Endothelial cell of umbilical vein (primary cell): ENCODE measurements around the gene NGF. TPM values are rescaled to one million over a fixed set of nuclear protein-coding genes. Genes with fewer than 3 reads are reported as not detected.

Source experiments
- BruUV-seq: library from RNA; stranded (reverse); fragments of 400-500 nt; replicated peaks from 2 replicates; lab custom pipeline; 2021; lab: Mats Ljungman, UMichigan
- CTCF ChIA-PET: fragments of 300-600, 350-600 bp; sonication (Branson Sonifier 250); formaldehyde crosslinking; loops from one replicate; lab custom pipeline; 2021; ENCODE audit warnings: antibody characterized with exemption, inconsistent platforms; lab: Charles Lee
- POLR2A ChIA-PET: fragments of 300-600, 350-600 bp; sonication (Branson Sonifier 250); formaldehyde crosslinking; loops from one replicate; lab custom pipeline; 2021; ENCODE audit warnings: antibody characterized with exemption, inconsistent platforms; lab: Charles Lee
- DNase-seq: peaks from one replicate; pipeline ENCODE4 v3.0.0-alpha.2; 2011; ENCODE audit warnings: low read depth, low spot score
- FAIRE-seq: peaks from 2 replicates; lab custom pipeline; 2011; peaks lifted over from hg19 to GRCh38; lab: Jason Lieb, UNC
- H2AFZ ChIP-seq: 2 replicates; pipeline ENCODE4 v1.6.0; 2012; ENCODE audit warnings: low read depth, low read length, control low read depth, inconsistent platforms
- H3K27ac ChIP-seq: 2 replicates; pipeline ENCODE4 v1.5.1; 2011; ENCODE audit warnings: low read depth, mild to moderate bottlenecking, control low read depth, low read length, moderate library complexity; ENCODE audit not compliant: insufficient read depth
- H3K27me3 ChIP-seq, 2 experiments: 2 replicates each; pipeline versions ENCODE4 v1.6.0 to v1.6.1; 2011; ENCODE audit warnings: low read length in 2 of 2, mixed read lengths in 1 of 2; ENCODE audit not compliant: control insufficient read depth in 2 of 2, insufficient read depth in 2 of 2
- H3K36me3 ChIP-seq, 2 experiments: 2 replicates in 1 of 2; 3 replicates in 1 of 2; pipeline ENCODE4 v1.5.1; 2011; ENCODE audit warnings: low read length in 2 of 2, mild to moderate bottlenecking in 1 of 2, moderate library complexity in 1 of 2; ENCODE audit not compliant: control insufficient read depth in 2 of 2, insufficient read depth in 2 of 2; ENCODE audit errors: extremely low read depth in 1 of 2
- H3K4me1 ChIP-seq: 3 replicates; pipeline ENCODE4 v1.5.1; 2011; ENCODE audit warnings: mild to moderate bottlenecking, low read length; ENCODE audit not compliant: control insufficient read depth, insufficient read depth; ENCODE audit errors: extremely low read depth
- H3K4me2 ChIP-seq: 2 replicates; pipeline ENCODE4 v1.6.1; 2011; ENCODE audit warnings: low read length, control low read depth, mixed read lengths; ENCODE audit not compliant: insufficient read depth
- H3K4me3 ChIP-seq, 3 experiments: fragments of 200-600 bp in 1 of 3; sonication (generic), shearing (Covaris generic) in 1 of 3; replicated peaks in 1 of 3; 2 replicates each; pipeline ENCODE4 v1.5.1; 2011 to 2016; ENCODE audit warnings: control low read depth in 3 of 3, low read length in 3 of 3, mild to moderate bottlenecking in 2 of 3, inconsistent platforms in 1 of 3, low read depth in 1 of 3, moderate library complexity in 1 of 3; ENCODE audit not compliant: insufficient read depth in 1 of 3
- H3K79me2 ChIP-seq: 2 replicates; pipeline ENCODE4 v1.6.0; 2012; ENCODE audit warnings: low read length, inconsistent platforms; ENCODE audit not compliant: control insufficient read depth, insufficient read depth
- H3K9ac ChIP-seq: replicated peaks from 2 replicates; pipeline ENCODE3; 2011; ENCODE audit warnings: low read length, control low read depth; ENCODE audit not compliant: insufficient read depth; ENCODE audit errors: extremely low read depth
- H3K9me1 ChIP-seq: replicated peaks from 3 replicates; pipeline ENCODE4 v1.6.0; 2011; ENCODE audit warnings: mild to moderate bottlenecking, low read length; ENCODE audit not compliant: control insufficient read depth, insufficient read depth; ENCODE audit errors: extremely low read depth
- H3K9me3 ChIP-seq: replicated peaks from 2 replicates; pipeline ENCODE4 v1.5.1; 2012; ENCODE audit warnings: low read length, inconsistent platforms; ENCODE audit not compliant: control insufficient read depth, insufficient read depth
- H4K20me1 ChIP-seq: replicated peaks from 2 replicates; pipeline ENCODE3; 2011; ENCODE audit warnings: mild to moderate bottlenecking, low read length; ENCODE audit not compliant: control insufficient read depth, insufficient read depth; ENCODE audit errors: extremely low read depth
- CTCF ChIP-seq, 2 donors: IDR thresholded peaks; 1 replicate in 1 of 2; 2 replicates in 1 of 2; pipeline ENCODE4 v1.5.1; 2011; ENCODE audit warnings: low read length in 2 of 2, mild to moderate bottlenecking in 2 of 2, moderate library complexity in 2 of 2, control low read depth in 1 of 2, inconsistent platforms in 1 of 2, low read depth in 1 of 2; ENCODE audit not compliant: insufficient read depth in 1 of 2; ENCODE audit errors: extremely low read depth in 1 of 2
- EZH2 ChIP-seq: IDR thresholded peaks from 2 replicates; pipeline ENCODE4 v1.6.1; 2012; ENCODE audit warnings: borderline replicate concordance, low read depth, mild to moderate bottlenecking, moderate library complexity, low read length, inconsistent platforms; ENCODE audit not compliant: severe bottlenecking
- FOS ChIP-seq: IDR thresholded peaks from 2 replicates; pipeline ENCODE4 v1.6.1; 2011; ENCODE audit warnings: mild to moderate bottlenecking, low read length, moderate library complexity, borderline replicate concordance; ENCODE audit not compliant: insufficient read depth
- GATA2 ChIP-seq: IDR thresholded peaks from 2 replicates; pipeline ENCODE4 v1.7.0; 2011; ENCODE audit warnings: low read depth, mild to moderate bottlenecking, moderate library complexity, mixed read lengths, low read length; ENCODE audit not compliant: insufficient read length, insufficient read depth
- JUN ChIP-seq: IDR thresholded peaks from 2 replicates; pipeline ENCODE4 v1.6.1; 2011; ENCODE audit warnings: borderline replicate concordance, low read depth; ENCODE audit not compliant: insufficient read length, insufficient read depth
- MAX ChIP-seq: IDR thresholded peaks from 2 replicates; pipeline ENCODE4 v1.6.1; 2011; ENCODE audit not compliant: insufficient read depth, insufficient read length
- MYC ChIP-seq: IDR thresholded peaks from one replicate; pipeline ENCODE4 v1.6.1; 2011; ENCODE audit warnings: mild to moderate bottlenecking, low read depth, low read length
- POLR2A ChIP-seq: IDR thresholded peaks from 2 replicates; pipeline ENCODE4 v1.6.1; 2012; ENCODE audit warnings: low read depth, mild to moderate bottlenecking, control low read depth, low read length
- POLR2AphosphoS5 ChIP-seq: IDR thresholded peaks from 2 replicates; pipeline ENCODE4 v1.6.1; 2012; ENCODE audit warnings: low read depth, mild to moderate bottlenecking, control low read depth, low read length, moderate library complexity; ENCODE audit not compliant: insufficient read depth
- dilution Hi-C: fragments of 300-500 bp; cut with MboI; formaldehyde crosslinking; loops from one replicate; pipeline ENCODE4 v1.15.0; 2019; ENCODE audit warnings: low sequenced_read_pairs; ENCODE audit not compliant: extremely low pct_ligation_motif_present
- intact Hi-C: fragments of 100-400 bp; cut with micrococcal nuclease; formaldehyde crosslinking; loops from one replicate; pipeline ENCODE4 v1.10.0; 2022
- polyA plus RNA-seq, 4 experiments: library from polyadenylated mRNA; depleted of rRNA in 3 of 4; stranded (reverse) in 3 of 4; unstranded in 1 of 4; fragments of >200 nt; gene quantifications; 2 replicates each; pipeline versions ENCODE4 v1.2.1 to v1.2.3, GENCODE V29; 2011 to 2012; ENCODE audit warnings: missing spikeins in 1 of 4
- total RNA-seq: library from RNA; stranded (reverse); gene quantifications from 2 replicates; pipeline ENCODE4 v1.2.3, GENCODE V29; 2021

NGF gene
- total and polyA plus RNA-seq, 2 donors (not counting 3 experiments of a cell fraction or from before 2014, with no cell fraction given) = not detected

GRCh38 chr1:115364780-115365155 lies 26.7 kb upstream of the NGF start:
- Histone ChIP-seq H3K4me1 (no peaks in the 10 kb centered on the region), H3K9ac (no peak overlapping the region), H3K9me1 (no peaks in the 10 kb centered on the region), H2AFZ (no peak overlapping the region), H3K27me3 (no peaks in the 10 kb centered on the region), H4K20me1 (no peaks in the 10 kb centered on the region), H3K9me3 (no peaks in the 10 kb centered on the region), H3K36me3 (no peaks in the 10 kb centered on the region), H3K27ac (no peak overlapping the region), H3K4me3 (no peak overlapping the region), H3K79me2 (no peaks in the 10 kb centered on the region), H3K4me2 (no peak overlapping the region)
- ChIA-PET POLR2A (no interaction called here), CTCF (interaction anchor here (0.6 to 1.3 kb wide), 2 partner anchors 90 to 126 kb away, joined by 3 to 4 read pairs; no protein-coding TSS in a partner anchor)
- TF ChIP-seq CTCF (IDR thresholded peaks at IDR 0.05; ENCODE audit: extremely low read depth in 1 of 2, insufficient read depth in 1 of 2, low read depth in 1 of 2, low read length in 2 of 2) = no peak
- TF ChIP-seq MYC = no peak
- TF ChIP-seq POLR2A = no peak
- no peak for TF ChIP-seq GATA2
- TF ChIP-seq FOS = no peak
- no peak for TF ChIP-seq JUN
- TF ChIP-seq POLR2AphosphoS5 = no peak
- TF ChIP-seq MAX = no peak
- no peak for TF ChIP-seq EZH2
- BruUV-seq = no TSS peak
- dilution Hi-C loops = no loop called here
- FAIRE-seq (no peak), DNase-seq (no peak)
- intact Hi-C loops = no loop called here
